GM21515 (cell line): ENCODE data around the gene RXRG.

Source experiments
- ATAC-seq: cut with Tn5 transposase; IDR thresholded peaks from one replicate; pipeline ENCODE4 v1.9.1; 2021; ENCODE audit not compliant: unreplicated experiment

Gene RXRG

DNA sequence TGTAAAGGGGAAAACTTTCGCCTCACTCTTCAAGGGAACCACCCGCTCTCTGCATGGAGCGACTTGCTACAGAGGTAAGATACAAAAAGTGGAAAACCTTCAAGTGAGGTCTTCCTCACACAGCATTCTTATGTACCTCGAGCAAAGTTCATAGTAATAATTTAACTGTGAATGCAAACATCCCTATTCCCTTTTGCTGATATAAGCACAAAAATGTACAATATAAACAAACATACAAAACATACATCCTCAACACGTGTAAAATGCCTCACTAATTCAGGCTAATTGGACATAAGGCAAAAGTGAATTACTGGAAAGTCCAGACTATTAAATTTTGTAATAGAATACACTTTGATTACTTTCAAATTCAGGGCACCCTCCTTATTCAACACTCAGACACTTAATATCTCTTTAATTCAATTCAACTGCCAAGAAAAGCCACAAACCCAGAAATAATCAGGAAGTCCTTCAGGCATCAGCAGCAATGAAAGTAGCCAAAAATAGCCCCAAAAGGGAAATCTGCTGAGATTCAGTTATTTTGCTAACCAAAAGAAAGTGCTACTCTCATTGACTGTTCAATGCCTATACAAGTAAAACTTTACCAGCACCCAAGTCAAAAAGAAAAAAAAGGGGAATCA lies 73.2 kb downstream of the RXRG start:
- no peak for ATAC-seq

DNA sequence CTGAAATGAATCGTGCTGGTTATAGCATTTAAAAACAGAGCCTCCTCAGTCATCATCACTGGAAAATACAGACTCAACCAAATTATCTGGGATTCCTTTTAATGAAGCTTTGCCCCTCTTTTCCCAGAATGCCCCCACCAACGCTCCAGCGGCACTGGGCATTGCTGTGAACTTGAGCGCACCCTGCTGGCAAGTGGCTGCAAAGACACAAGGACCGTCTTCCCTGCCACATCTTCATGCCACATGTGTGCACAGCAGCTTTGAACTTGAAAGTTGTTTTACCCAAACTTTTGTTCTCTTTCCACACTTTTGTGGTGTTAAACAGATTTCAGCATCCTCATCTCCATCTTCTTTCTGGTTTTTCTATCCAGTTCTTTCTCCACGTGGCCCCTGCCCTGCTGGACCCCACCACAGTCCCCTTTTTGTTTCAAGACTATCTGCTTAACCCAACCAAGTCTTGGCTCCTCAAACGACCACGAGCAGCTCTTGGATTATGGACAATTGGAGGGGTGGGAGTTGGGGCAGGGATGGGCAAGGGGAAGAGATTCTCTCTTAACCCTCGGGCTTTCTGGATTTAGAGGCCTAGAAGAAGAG lies 75.6 kb downstream of the RXRG start:
- ATAC-seq, result peak; percentile 72

DNA sequence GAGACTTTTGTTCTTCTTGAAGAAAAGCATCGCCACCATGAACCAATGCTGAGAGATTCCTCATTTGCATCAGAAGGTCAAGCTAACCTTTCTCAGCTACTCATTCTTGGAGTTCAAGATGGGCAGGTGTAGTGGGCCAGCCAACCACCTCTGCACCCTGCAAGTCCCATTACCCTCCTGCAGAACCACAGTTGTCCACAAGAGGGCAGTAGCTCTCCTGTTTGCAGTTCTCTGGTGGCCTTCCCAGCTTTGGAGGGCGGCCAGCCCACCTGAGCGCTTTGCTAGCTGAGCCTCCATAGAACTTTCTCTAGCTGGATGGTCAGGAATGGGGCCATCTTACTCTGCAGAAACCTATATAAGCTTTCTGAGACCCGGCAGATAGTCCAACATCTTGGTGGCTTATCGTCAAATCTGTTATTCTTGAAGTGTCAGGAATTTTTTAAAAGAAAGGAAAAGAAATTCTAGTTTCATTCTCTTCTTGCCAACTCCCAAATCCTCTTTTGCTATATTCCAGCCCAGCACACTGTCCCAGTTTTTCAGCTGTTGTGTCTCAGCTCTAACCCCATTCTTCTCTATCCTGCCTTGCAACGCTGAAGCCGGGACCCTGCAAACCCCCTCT lies 77.4 kb downstream of the RXRG start:
- peak; percentile 75 for ATAC-seq

DNA sequence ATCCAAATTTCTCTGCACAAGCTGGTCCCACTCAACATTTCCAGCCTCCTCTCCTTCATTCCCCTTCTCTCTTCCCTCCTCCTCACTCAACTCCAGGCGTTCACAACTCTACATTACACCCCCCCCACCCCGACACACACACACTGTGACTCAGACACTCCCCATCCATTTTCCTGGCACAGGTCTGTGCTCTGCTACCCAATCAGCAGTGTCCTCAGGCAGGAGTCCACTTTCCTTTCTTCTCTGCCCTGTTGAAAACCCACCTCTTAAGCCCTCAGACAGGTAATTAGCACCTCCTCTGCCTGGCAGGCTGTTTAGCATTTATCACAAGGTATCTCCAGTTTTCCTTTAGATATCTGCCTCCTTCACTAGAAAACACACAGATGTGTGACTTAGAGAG lies 79.6 kb downstream of the RXRG start:
- no peak for ATAC-seq

DNA sequence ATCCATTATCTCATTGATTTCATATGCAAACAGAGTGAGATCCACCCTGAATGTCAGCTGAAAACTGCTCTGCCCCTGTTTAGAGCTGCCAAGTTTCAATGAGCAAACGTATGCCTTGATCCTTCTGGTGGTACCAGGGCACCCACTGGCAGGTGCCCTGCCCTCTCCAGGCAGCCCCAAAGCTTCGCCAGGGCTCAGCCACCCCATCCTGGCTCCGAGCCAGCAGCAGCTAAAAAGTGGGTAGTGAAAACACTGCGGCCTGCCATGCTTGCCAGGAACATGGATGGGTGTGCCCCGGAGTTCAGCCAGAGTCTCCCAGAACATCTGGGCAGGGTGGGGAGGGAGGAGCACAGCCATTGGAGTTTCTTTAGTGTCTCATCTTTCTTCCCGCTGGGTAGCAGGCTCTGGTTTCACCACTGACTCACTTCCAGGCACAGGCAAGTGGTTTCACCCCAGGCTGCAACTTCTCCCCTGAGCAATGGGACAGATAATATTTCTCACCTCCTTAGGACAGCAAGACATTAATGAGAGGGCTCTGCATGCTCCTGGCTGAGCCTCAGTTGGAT lies 80.3 kb downstream of the RXRG start:
- ATAC-seq, result no peak

DNA sequence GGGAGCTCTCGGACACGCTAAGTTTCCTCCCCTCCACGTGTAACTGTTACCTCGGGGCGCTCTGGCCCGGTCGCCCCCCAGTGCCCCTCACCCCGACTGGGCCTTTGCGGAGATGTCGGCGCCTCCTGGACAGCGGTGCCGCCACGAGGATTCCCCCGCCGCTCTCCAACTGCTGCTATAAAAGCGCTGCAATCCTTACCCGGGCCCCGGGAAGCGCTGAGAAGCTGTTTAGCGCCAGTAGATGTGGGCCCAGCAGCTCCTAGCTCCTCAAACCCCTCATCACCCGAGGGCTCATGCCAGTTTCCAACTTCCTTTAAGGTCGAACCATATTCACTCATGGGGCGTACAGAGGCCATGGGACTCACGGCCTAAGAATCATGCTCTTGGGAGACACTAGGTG lies 88.0 kb downstream of the RXRG start:
- no peak for ATAC-seq

DNA sequence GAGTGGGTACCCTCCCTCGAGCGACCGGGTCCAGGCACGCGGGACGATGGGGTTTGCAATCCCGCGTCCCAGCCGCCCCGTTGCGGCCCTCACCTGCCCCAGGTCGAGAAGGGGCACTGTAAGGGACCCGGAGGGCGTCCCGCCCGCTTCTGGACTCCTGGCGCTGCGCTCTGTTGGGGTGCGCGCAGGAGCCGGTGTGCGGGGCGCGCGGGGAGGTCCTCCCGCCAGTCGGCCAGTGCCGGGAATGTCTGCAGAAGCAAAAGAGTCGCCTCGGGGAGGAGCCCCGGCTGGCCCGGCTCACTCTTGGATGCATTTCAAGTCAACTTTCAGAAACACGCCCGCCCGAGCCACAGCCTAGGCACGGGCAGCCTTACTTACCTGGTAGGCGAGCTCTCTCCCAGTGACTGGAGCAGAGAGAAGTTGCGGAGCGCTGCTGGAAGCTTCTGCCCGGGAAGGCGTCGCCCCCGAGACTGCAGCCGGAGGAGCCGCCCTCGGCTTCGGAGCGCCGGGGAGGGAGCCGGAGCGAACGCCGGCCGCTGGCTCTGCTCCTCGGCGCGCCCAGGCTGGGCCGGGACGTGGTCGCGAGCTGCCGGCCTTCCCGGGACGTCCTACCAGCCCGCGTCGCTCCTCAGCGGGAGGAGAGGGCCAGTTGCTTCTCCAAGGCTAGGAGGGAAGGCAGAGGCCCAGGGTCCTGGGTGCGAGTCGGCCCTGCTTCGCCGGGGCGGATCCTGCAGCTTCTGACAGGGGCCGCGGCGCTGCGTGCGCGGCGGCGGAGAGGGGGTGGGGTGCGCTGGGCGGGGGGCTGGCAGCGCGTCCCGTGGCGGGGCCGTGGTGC lies 88.7 kb downstream of the RXRG start, which contains the start of gene LMX1A:
Gene LMX1A, minus strand, starts transcription at position 739 of the 835 bp plus-strand sequence. CDS start 1,156 bp downstream, outside the sequence.
- ATAC-seq, result no peak

DNA sequence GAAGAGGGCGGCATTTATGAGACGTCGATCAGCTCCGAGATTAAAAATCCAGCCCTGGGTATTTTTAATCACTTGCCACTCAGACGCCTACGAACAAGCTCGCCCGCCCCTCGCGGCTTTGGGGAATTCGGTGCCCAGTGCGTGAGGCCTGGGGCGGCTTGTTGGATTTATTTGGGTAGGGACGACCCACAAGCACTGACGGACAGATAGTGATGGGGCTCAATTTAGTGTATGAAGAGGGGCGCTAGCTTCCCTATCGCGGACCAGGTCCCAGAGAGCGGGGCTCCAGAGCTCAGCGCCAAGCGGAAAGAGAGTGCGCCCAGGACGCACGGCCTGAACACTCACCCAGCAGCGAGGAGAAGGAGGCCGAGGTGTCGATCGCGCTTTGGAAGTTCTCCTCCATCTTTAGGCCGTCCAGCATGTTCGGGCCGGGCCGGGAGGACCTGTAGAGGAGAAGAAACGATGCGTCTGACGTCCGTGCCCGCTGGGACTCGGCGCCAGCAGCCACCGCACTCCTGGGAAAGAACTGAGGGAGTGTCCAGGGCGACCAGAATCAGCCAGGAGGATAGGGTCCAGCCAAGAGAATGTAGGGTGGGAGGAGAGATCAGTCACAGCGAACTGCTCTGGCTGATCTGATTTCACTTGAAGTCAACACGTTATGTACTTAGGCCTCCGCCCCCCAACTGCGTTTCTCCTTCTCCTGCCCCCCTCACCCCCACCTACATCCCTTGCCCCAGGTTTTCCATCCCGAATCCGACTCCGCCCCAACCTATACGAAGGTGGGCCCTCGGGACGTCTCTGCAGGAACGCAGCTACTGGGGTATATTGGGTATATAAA lies 89.6 kb downstream of the RXRG start:
- ATAC-seq, result no peak

DNA sequence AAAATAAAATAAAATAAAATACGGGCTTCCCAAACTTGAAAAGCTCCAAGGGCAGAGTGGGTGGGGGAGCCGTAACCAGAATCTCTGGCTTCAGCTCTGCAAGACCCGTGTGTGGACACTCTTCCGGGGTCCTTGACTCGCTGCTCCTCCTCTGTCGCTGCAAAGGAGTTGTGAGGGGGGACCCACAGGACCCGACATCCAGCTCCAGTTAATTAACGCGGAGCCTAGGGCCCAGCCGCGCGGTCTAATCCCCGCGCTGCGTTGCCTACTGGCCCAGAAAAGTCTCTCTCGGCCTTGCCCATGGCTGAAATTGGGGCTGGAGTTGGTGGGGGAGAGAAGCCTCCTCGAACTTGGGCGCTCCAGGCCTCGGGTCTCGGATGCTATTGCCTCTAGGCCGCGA lies 90.2 kb downstream of the RXRG start:
- ATAC-seq, result no peak

DNA sequence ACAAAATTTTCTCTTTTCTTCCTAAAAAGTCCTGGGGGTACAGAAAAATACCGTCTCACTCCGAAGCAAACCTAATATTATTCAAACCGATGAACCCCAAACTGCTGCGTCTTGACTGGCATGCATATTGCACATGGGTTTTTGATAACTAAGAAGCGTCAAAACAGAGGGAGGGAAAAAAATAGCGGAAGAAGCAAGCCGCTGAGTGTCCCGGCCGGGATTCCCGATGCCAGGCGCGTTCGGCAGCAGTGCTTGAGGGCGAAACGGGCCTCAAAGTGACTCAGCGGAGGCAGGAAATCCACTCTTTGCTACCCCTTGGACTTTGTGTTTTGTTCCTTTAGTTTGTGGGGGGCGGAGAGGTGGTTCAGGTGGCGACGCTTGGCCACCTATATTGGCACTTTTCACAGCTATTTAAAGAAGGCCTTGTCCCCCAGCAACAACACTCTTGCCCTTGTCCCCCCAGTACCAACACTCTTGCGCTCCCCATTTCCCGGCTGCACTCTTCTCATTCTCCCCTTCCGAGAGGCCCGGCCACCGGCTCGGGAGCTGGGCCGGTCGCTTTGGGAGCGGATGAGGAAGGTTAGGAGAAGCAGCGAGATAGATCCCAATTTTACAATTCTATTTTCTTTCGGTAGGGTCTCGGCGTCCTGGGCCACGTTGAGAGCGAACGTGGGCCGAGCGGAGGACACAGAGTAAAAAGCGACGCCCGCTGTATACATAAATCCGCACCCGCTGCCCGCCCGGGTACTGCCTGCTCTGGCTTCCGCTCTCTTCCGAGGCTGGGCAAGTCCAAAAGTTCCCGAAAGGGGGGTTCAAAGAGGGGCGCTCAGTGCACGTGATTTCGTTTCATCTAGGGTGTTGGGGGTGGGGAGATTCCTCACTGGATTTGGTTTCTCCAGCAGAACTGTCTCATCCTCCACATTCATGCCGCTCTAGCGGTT lies 90.9 kb downstream of the RXRG start:
- no peak for ATAC-seq

DNA sequence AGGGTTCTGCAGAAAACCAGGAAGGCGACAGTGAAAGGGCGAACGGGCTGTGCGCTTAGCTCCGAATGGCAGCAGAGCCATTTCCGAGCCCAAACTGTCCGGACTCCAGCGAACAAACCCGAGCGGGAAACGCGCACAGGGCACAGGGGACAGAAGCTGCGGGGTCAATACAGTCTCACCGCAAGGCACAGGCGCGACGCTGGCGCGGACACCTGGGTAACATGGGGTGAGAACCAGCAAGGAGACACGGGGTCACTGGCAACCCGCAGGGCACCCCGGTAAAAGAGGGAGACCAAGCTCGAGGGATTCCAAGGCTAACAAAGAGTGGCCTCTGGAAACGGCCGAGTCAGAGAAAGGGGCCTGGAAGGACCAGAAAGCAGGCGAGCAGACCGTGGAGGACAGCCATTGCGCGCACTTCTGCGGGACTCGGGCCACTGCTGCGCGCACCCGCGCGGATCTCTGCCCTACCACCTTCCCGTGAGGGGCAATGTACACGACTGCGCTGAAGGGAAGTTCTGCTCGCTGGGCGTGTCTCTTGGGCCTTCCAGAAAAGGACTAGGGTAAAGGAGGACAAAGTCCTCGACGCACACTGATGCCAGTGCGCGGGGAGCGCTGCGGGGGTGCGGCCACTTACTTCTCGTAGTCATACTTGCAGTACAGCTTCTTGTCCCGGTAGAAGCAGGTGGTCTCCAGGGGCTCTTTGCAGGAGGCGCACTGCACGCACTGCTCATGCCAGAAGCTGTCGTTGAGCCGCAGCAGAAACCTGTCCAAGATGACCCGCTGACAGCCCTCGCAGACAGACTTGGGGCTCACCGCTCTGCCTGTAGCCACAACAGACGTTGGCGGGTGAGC lies 92.3 kb downstream of the RXRG start:
- ATAC-seq, result no peak

DNA sequence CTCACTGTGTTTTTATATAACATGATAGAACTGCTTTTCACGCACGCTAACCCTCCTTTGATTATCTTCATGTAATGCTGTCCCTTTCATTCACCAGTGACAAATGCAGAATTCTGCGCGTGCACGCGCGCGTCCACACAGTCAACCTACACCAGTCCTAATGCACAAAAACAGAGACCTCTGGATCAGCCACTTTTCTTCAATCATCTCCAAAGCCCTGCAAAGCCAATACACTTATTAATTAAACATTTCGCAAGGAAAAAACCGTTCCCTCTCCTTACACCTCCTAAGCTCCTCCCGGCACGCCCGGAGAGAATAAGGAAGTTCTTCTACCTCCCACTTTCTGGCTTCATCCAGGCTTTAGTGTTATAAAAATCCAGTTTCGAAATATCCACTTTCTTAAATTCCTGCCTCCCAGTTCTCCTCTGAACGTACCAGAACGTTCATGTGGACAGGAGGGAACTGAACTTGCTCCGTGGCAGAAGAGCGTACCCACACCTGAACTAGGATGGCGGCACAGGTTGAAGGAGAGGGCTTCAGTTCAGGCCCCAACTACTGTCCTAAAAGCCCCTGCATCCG lies 93.0 kb downstream of the RXRG start:
- ATAC-seq, result no peak
